HEK293 (cell line): ENCODE data around the gene NRP1.

Experiments
- GLI4 ChIP-seq: fragments of 450-650 bp; formaldehyde crosslinking; IDR thresholded peaks from 2 replicates; pipeline ENCODE4 v1.5.1; 2016; ENCODE audit warnings: missing biosample characterization, missing genetic modification characterization
- GLIS2 ChIP-seq: fragments of 450-650 bp; formaldehyde crosslinking; IDR thresholded peaks from 2 replicates; pipeline ENCODE4 v1.5.1; 2016; ENCODE audit warnings: missing biosample characterization, missing genetic modification characterization
- KLF1 ChIP-seq: fragments of 450-650 bp; formaldehyde crosslinking; IDR thresholded peaks from 2 replicates; pipeline ENCODE4 v1.5.1; 2016; ENCODE audit warnings: missing biosample characterization, missing genetic modification characterization
- KLF8 ChIP-seq: fragments of 450-650 bp; formaldehyde crosslinking; IDR thresholded peaks from 2 replicates; pipeline ENCODE4 v1.5.1; 2016; ENCODE audit warnings: missing biosample characterization, missing genetic modification characterization
- PRDM1 ChIP-seq: fragments of 450-650 bp; formaldehyde crosslinking; IDR thresholded peaks from 2 replicates; pipeline ENCODE4; 2016; ENCODE audit warnings: missing biosample characterization, missing genetic modification characterization
- SCRT2 ChIP-seq: fragments of 450-650 bp; formaldehyde crosslinking; IDR thresholded peaks from 2 replicates; pipeline ENCODE4 v1.5.1; 2016; ENCODE audit warnings: missing biosample characterization, missing genetic modification characterization
- SP3 ChIP-seq: fragments of 450-650 bp; formaldehyde crosslinking; IDR thresholded peaks from 2 replicates; pipeline ENCODE4 v1.5.1; 2016; ENCODE audit warnings: missing biosample characterization, missing genetic modification characterization
- TCF7L2 ChIP-seq: IDR thresholded peaks from 2 replicates; pipeline ENCODE4 v1.6.1; 2011; ENCODE audit warnings: low read depth, mild to moderate bottlenecking, inconsistent platforms, low read length, moderate library complexity, borderline replicate concordance
- ZBTB17 ChIP-seq: fragments of 450-650 bp; formaldehyde crosslinking; IDR thresholded peaks from 2 replicates; pipeline ENCODE4 v1.5.1; 2016; ENCODE audit warnings: missing biosample characterization, missing genetic modification characterization
- ZEB2 ChIP-seq: fragments of 450-650 bp; formaldehyde crosslinking; IDR thresholded peaks from 2 replicates; pipeline ENCODE4 v1.5.1; 2016; ENCODE audit warnings: missing biosample characterization, missing genetic modification characterization
- ZFP37 ChIP-seq: fragments of 450-650 bp; formaldehyde crosslinking; IDR thresholded peaks from 2 replicates; pipeline ENCODE4 v1.5.1; 2016; ENCODE audit warnings: missing biosample characterization, missing genetic modification characterization
- ZFP41 ChIP-seq: fragments of 450-650 bp; formaldehyde crosslinking; IDR thresholded peaks from 2 replicates; pipeline ENCODE4 v1.5.1; 2016; ENCODE audit warnings: missing biosample characterization, missing genetic modification characterization, borderline replicate concordance
- ZNF155 ChIP-seq: fragments of 450-650 bp; formaldehyde crosslinking; IDR thresholded peaks from 2 replicates; pipeline ENCODE4 v1.5.1; 2016; ENCODE audit warnings: missing biosample characterization, missing genetic modification characterization
- ZNF16 ChIP-seq: fragments of 450-650 bp; formaldehyde crosslinking; IDR thresholded peaks from 2 replicates; pipeline ENCODE4 v1.5.1; 2016; ENCODE audit warnings: low read depth, missing biosample characterization, missing genetic modification characterization
- ZNF175 ChIP-seq: fragments of 450-650 bp; formaldehyde crosslinking; IDR thresholded peaks from 2 replicates; pipeline ENCODE4 v1.5.1; 2016; ENCODE audit warnings: missing biosample characterization, missing genetic modification characterization
- ZNF211 ChIP-seq: fragments of 450-650 bp; formaldehyde crosslinking; IDR thresholded peaks from 2 replicates; pipeline ENCODE4 v1.5.1; 2016; ENCODE audit warnings: low read depth, missing biosample characterization, missing genetic modification characterization
- ZNF221 ChIP-seq: fragments of 450-650 bp; formaldehyde crosslinking; IDR thresholded peaks from 2 replicates; pipeline ENCODE4 v1.5.1; 2017; ENCODE audit warnings: missing biosample characterization, missing genetic modification characterization, borderline replicate concordance
- ZNF23 ChIP-seq: fragments of 450-650 bp; formaldehyde crosslinking; IDR thresholded peaks from 2 replicates; pipeline ENCODE4 v1.5.1; 2016; ENCODE audit warnings: missing biosample characterization, missing genetic modification characterization, borderline replicate concordance
- ZNF266 ChIP-seq: fragments of 450-650 bp; formaldehyde crosslinking; IDR thresholded peaks from 2 replicates; pipeline ENCODE4 v1.5.1; 2016; ENCODE audit warnings: missing biosample characterization, missing genetic modification characterization, low read depth
- ZNF37A ChIP-seq: fragments of 450-650 bp; IDR thresholded peaks from 2 replicates; pipeline ENCODE4 v1.5.1; 2018; ENCODE audit warnings: missing biosample characterization, missing genetic modification characterization
- ZNF416 ChIP-seq: fragments of 450-650 bp; formaldehyde crosslinking; IDR thresholded peaks from 2 replicates; pipeline ENCODE4 v1.5.1; 2016; ENCODE audit warnings: missing biosample characterization, missing genetic modification characterization
- ZNF473 ChIP-seq: fragments of 450-650 bp; formaldehyde crosslinking; IDR thresholded peaks from 2 replicates; pipeline ENCODE4 v1.5.1; 2017; ENCODE audit warnings: missing biosample characterization, missing genetic modification characterization
- ZNF664 ChIP-seq: fragments of 450-650 bp; formaldehyde crosslinking; IDR thresholded peaks from 2 replicates; pipeline ENCODE4 v1.5.1; 2016; ENCODE audit warnings: missing biosample characterization, missing genetic modification characterization
- ZNF707 ChIP-seq: fragments of 450-650 bp; formaldehyde crosslinking; IDR thresholded peaks from 2 replicates; pipeline ENCODE4 v1.5.1; 2016; ENCODE audit warnings: missing biosample characterization, missing genetic modification characterization
- ZNF747 ChIP-seq: fragments of 450-650 bp; formaldehyde crosslinking; IDR thresholded peaks from 2 replicates; pipeline ENCODE4 v1.5.1; 2016; ENCODE audit warnings: missing biosample characterization, missing genetic modification characterization
- ZNF792 ChIP-seq: fragments of 450-650 bp; formaldehyde crosslinking; IDR thresholded peaks from 2 replicates; pipeline ENCODE4 v1.5.1; 2016; ENCODE audit warnings: missing biosample characterization, missing genetic modification characterization
- ZNF843 ChIP-seq: fragments of 450-650 bp; formaldehyde crosslinking; IDR thresholded peaks from 2 replicates; pipeline ENCODE4 v1.5.1; 2016; ENCODE audit warnings: missing biosample characterization, missing genetic modification characterization
- ZSCAN23 ChIP-seq: fragments of 450-650 bp; formaldehyde crosslinking; IDR thresholded peaks from 2 replicates; pipeline ENCODE4 v1.5.1; 2016; ENCODE audit warnings: missing biosample characterization, missing genetic modification characterization
- ZSCAN30 ChIP-seq: fragments of 450-650 bp; IDR thresholded peaks from 2 replicates; pipeline ENCODE4 v1.5.1; 2018; ENCODE audit warnings: missing biosample characterization, mild to moderate bottlenecking, missing genetic modification characterization, moderate library complexity
- TF ChIP-seq, protein P1 (sequence below): fragments of 450-650 bp; formaldehyde crosslinking; IDR thresholded peaks from 2 replicates; pipeline ENCODE4 v1.5.1; 2017; ENCODE audit warnings: missing biosample characterization, missing genetic modification characterization
- TF ChIP-seq, protein P2 (sequence below): fragments of 450-650 bp; formaldehyde crosslinking; IDR thresholded peaks from 2 replicates; pipeline ENCODE4 v1.5.1; 2016; ENCODE audit warnings: missing biosample characterization, missing genetic modification characterization
- TF ChIP-seq, protein P3 (sequence below): fragments of 450-650 bp; formaldehyde crosslinking; IDR thresholded peaks from 2 replicates; pipeline ENCODE4 v1.5.1; 2016; ENCODE audit warnings: missing biosample characterization, missing genetic modification characterization, borderline replicate concordance

The NRP1 gene

DNA sequence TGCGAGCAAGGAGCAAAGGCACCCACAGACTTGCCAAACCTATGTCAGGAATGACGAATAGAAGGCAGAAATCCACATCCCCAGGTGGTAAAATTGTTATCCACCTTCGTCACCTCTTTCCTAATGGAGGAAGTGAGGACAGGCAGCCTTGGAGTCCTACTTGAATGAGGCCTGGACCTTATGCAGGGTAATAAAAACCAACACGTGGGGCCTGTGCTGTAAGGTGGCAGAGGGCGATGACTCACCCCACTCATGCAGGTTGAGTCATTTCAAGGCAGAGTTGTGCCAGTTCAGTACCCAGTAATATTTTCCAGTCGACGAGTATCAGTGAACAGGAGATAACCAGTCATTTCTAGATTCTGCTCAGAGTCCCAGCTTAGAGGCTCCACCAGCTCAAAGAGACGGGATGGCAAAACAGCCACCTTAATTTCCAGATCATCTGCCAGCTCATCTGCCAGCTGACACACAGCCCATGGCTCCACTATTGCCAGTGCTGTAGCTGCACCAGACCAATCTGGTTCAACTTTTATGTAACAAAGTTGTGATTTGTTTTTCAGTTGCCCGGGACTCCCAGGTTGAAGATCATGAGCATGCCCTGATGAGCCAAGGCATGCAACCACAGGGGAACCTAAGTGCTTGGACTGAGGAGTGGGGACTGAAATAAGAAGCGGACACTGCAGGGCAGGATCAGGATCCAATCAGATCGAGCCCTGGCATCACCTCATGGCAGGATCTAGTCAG lies 200.3 kb downstream of the NRP1 start (continued):
- TF ChIP-seq ZNF175 (tag by site-specific recombination) (no peak), ZSCAN30 (no peak), ZSCAN23 (tag by site-specific recombination) (no peak), ZNF473 (tag by site-specific recombination) (no peak), ZNF416 (no peak), ZNF664 (no peak), ZBTB17 (tag by site-specific recombination) (no peak), GLIS2 (tag by site-specific recombination) (peak; percentile 90), KLF1 (tag by site-specific recombination) (no peak), ZEB2 (tag by site-specific recombination) (no peak), ZNF16 (tag by site-specific recombination) (no peak), TCF7L2 (no peak), ZNF155 (tag by site-specific recombination) (no peak), ZFP37 (peak; percentile 80), ZNF707 (tag by site-specific recombination) (no peak), ZNF266 (tag by site-specific recombination) (no peak), KLF8 (tag by site-specific recombination) (peak; percentile 51; the same call in 1 of the 2 replicates), ZNF37A (tag by site-specific recombination) (no peak), ZNF23 (tag by site-specific recombination) (no peak), ZNF792 (no peak), ZNF211 (tag by site-specific recombination) (no peak), ZNF221 (tag by site-specific recombination) (no peak), ZNF747 (tag by site-specific recombination) (no peak), SP3 (tag by site-specific recombination) (peak; percentile 32; the same call in 1 of the 2 replicates), GLI4 (tag by site-specific recombination) (no peak), ZFP41 (tag by site-specific recombination) (no peak), SCRT2 (peak; percentile 83), ZNF843 (tag by site-specific recombination) (peak; percentile 85), PRDM1 (tag by site-specific recombination) (no peak)
- TF ChIP-seq, protein P1, sequence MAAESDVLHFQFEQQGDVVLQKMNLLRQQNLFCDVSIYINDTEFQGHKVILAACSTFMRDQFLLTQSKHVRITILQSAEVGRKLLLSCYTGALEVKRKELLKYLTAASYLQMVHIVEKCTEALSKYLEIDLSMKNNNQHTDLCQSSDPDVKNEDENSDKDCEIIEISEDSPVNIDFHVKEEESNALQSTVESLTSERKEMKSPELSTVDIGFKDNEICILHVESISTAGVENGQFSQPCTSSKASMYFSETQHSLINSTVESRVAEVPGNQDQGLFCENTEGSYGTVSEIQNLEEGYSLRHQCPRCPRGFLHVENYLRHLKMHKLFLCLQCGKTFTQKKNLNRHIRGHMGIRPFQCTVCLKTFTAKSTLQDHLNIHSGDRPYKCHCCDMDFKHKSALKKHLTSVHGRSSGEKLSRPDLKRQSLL (tag by site-specific recombination), result no peak
- TF ChIP-seq, protein P2, sequence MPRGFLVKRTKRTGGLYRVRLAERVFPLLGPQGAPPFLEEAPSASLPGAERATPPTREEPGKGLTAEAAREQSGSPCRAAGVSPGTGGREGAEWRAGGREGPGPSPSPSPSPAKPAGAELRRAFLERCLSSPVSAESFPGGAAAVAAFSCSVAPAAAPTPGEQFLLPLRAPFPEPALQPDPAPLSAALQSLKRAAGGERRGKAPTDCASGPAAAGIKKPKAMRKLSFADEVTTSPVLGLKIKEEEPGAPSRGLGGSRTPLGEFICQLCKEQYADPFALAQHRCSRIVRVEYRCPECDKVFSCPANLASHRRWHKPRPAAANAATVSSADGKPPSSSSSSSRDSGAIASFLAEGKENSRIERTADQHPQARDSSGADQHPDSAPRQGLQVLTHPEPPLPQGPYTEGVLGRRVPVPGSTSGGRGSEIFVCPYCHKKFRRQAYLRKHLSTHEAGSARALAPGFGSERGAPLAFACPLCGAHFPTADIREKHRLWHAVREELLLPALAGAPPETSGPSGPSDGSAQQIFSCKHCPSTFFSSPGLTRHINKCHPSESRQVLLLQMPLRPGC, result peak; percentile 91
- TF ChIP-seq, protein P3, sequence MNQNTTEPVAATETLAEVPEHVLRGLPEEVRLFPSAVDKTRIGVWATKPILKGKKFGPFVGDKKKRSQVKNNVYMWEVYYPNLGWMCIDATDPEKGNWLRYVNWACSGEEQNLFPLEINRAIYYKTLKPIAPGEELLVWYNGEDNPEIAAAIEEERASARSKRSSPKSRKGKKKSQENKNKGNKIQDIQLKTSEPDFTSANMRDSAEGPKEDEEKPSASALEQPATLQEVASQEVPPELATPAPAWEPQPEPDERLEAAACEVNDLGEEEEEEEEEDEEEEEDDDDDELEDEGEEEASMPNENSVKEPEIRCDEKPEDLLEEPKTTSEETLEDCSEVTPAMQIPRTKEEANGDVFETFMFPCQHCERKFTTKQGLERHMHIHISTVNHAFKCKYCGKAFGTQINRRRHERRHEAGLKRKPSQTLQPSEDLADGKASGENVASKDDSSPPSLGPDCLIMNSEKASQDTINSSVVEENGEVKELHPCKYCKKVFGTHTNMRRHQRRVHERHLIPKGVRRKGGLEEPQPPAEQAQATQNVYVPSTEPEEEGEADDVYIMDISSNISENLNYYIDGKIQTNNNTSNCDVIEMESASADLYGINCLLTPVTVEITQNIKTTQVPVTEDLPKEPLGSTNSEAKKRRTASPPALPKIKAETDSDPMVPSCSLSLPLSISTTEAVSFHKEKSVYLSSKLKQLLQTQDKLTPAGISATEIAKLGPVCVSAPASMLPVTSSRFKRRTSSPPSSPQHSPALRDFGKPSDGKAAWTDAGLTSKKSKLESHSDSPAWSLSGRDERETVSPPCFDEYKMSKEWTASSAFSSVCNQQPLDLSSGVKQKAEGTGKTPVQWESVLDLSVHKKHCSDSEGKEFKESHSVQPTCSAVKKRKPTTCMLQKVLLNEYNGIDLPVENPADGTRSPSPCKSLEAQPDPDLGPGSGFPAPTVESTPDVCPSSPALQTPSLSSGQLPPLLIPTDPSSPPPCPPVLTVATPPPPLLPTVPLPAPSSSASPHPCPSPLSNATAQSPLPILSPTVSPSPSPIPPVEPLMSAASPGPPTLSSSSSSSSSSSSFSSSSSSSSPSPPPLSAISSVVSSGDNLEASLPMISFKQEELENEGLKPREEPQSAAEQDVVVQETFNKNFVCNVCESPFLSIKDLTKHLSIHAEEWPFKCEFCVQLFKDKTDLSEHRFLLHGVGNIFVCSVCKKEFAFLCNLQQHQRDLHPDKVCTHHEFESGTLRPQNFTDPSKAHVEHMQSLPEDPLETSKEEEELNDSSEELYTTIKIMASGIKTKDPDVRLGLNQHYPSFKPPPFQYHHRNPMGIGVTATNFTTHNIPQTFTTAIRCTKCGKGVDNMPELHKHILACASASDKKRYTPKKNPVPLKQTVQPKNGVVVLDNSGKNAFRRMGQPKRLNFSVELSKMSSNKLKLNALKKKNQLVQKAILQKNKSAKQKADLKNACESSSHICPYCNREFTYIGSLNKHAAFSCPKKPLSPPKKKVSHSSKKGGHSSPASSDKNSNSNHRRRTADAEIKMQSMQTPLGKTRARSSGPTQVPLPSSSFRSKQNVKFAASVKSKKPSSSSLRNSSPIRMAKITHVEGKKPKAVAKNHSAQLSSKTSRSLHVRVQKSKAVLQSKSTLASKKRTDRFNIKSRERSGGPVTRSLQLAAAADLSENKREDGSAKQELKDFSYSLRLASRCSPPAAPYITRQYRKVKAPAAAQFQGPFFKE (tag by site-specific recombination), result no peak
